ENCODE measurements around the gene SMAGP. TPM values are rescaled to one million over a fixed set of nuclear protein-coding genes. Genes with fewer than 3 reads are reported as not detected.
"Not testable (repeated sequence)": the region's sequence is repeated elsewhere in the genome, so short reads cannot be mapped to it uniquely, and the experiment has no call there.

The SMAGP gene
- total and polyA plus RNA-seq, 2 donors (not counting 3 experiments of a cell fraction or from before 2014, with no cell fraction given): 21.4 to 26.2 TPM

- no peak overlapping the region for H3K9ac ChIP-seq (replicated peaks; ENCODE audit: extremely low read depth, insufficient read depth, low read length)
- dilution Hi-C loops (cut with MboI; ENCODE audit: extremely low pct_ligation_motif_present, low sequenced_read_pairs) (no loop called here), intact Hi-C loops (cut with micrococcal nuclease) (no loop called here)
- no peak overlapping the region for H3K4me2 ChIP-seq (ENCODE audit: insufficient read depth, low read length)
- H3K36me3 ChIP-seq (ENCODE audit: control insufficient read depth in 2 of 2, extremely low read depth in 1 of 2, insufficient read depth in 2 of 2, low read length in 2 of 2): no peaks in the 10 kb centered on the region
- no peaks in the 10 kb centered on the region for H4K20me1 ChIP-seq (replicated peaks; ENCODE audit: control insufficient read depth, extremely low read depth, insufficient read depth, low read length)
- no peak overlapping the region for H3K4me3 ChIP-seq (replicated peaks in 1 of 3; ENCODE audit: insufficient read depth in 1 of 3, low read depth in 1 of 3, low read length in 3 of 3)
- no peak for DNase-seq (ENCODE audit: low read depth, low spot score)
- no peaks in the 10 kb centered on the region for H3K79me2 ChIP-seq (ENCODE audit: control insufficient read depth, insufficient read depth, low read length)
- POLR2A ChIA-PET: no interaction called here
- H3K9me1 ChIP-seq (replicated peaks; ENCODE audit: control insufficient read depth, extremely low read depth, insufficient read depth, low read length): no peaks in the 10 kb centered on the region
- CTCF ChIA-PET: interaction anchor here (0.9 kb wide), 1 partner anchor 29 kb away, joined by 3 read pairs; no protein-coding TSS in a partner anchor
- H3K27me3 ChIP-seq (ENCODE audit: control insufficient read depth in 2 of 2, insufficient read depth in 2 of 2, low read length in 2 of 2): peaks cover 0 to 2% of the 10 kb centered on the region in 2 experiments
- H2AFZ ChIP-seq (ENCODE audit: low read depth, low read length): no peak overlapping the region
- FAIRE-seq: no peak
- no TSS peak for BruUV-seq (replicated peaks)
- H3K4me1 ChIP-seq (ENCODE audit: control insufficient read depth, extremely low read depth, insufficient read depth, low read length): no peaks in the 10 kb centered on the region
- H3K9me3 ChIP-seq (replicated peaks; ENCODE audit: control insufficient read depth, insufficient read depth, low read length): no peaks in the 10 kb centered on the region
- no peak overlapping the region for H3K27ac ChIP-seq (ENCODE audit: insufficient read depth, low read depth, low read length)
- no peak for TF ChIP-seq CTCF (IDR thresholded peaks at IDR 0.05; ENCODE audit: extremely low read depth in 1 of 2, insufficient read depth in 1 of 2, low read depth in 1 of 2, low read length in 2 of 2)
- TF ChIP-seq POLR2A (IDR thresholded peaks at IDR 0.05; ENCODE audit: low read depth, low read length): no peak
- TF ChIP-seq EZH2 (IDR thresholded peaks at IDR 0.05; ENCODE audit: borderline replicate concordance, low read depth, low read length, severe bottlenecking): no peak
- no peak for TF ChIP-seq POLR2AphosphoS5 (IDR thresholded peaks at IDR 0.05; ENCODE audit: insufficient read depth, low read depth, low read length)
- TF ChIP-seq JUN (IDR thresholded peaks at IDR 0.05; ENCODE audit: borderline replicate concordance, insufficient read depth, insufficient read length, low read depth): no peak
- no peak for TF ChIP-seq GATA2 (IDR thresholded peaks at IDR 0.05; ENCODE audit: insufficient read depth, insufficient read length, low read depth, low read length)
- no peak for TF ChIP-seq MYC (IDR thresholded peaks at IDR 0.05; ENCODE audit: low read depth, low read length)
- no peak for TF ChIP-seq FOS (IDR thresholded peaks at IDR 0.05; ENCODE audit: borderline replicate concordance, insufficient read depth, low read length)
- no peak for TF ChIP-seq MAX (IDR thresholded peaks at IDR 0.05; ENCODE audit: insufficient read depth, insufficient read length)
These were observed 48.8 kb upstream of the SMAGP start for GRCh38 chr12:51318846-51319599.

- H3K27me3 ChIP-seq (ENCODE audit: control insufficient read depth in 2 of 2, insufficient read depth in 2 of 2, low read length in 2 of 2); H3K79me2 ChIP-seq (ENCODE audit: control insufficient read depth, insufficient read depth, low read length); H3K4me1 ChIP-seq (ENCODE audit: control insufficient read depth, extremely low read depth, insufficient read depth, low read length); H3K27ac ChIP-seq (ENCODE audit: insufficient read depth, low read depth, low read length); H3K36me3 ChIP-seq (ENCODE audit: control insufficient read depth in 2 of 2, extremely low read depth in 1 of 2, insufficient read depth in 2 of 2, low read length in 2 of 2); H3K9ac ChIP-seq (replicated peaks; ENCODE audit: extremely low read depth, insufficient read depth, low read length); H2AFZ ChIP-seq (ENCODE audit: low read depth, low read length); H4K20me1 ChIP-seq (replicated peaks; ENCODE audit: control insufficient read depth, extremely low read depth, insufficient read depth, low read length); H3K9me3 ChIP-seq (replicated peaks; ENCODE audit: control insufficient read depth, insufficient read depth, low read length); H3K4me3 ChIP-seq (replicated peaks in 1 of 3; ENCODE audit: insufficient read depth in 1 of 3, low read depth in 1 of 3, low read length in 3 of 3); FAIRE-seq; BruUV-seq (replicated peaks); H3K4me2 ChIP-seq (ENCODE audit: insufficient read depth, low read length); dilution Hi-C loops (cut with MboI; ENCODE audit: extremely low pct_ligation_motif_present, low sequenced_read_pairs); H3K9me1 ChIP-seq (replicated peaks; ENCODE audit: control insufficient read depth, extremely low read depth, insufficient read depth, low read length); intact Hi-C loops (cut with micrococcal nuclease); DNase-seq (ENCODE audit: low read depth, low spot score): not testable (repeated sequence)
- POLR2A ChIA-PET: interaction anchor here (0.7 kb wide), 1 partner anchor 555 kb away, joined by 3 read pairs; the partner anchor contains the start of gene ATF1
- CTCF ChIA-PET: interaction anchor here (0.9 kb wide), 1 partner anchor 30 kb away, joined by 3 read pairs; no protein-coding TSS in a partner anchor
These were observed 48.0 kb upstream of the SMAGP start for GRCh38 chr12:51318057-51318806.
